ENCODE measurements around the gene UBR2.
"Not testable (repeated sequence)": the region's sequence is repeated elsewhere in the genome, so short reads cannot be mapped to it uniquely, and the experiment has no call there.

UBR2 gene

DNA sequence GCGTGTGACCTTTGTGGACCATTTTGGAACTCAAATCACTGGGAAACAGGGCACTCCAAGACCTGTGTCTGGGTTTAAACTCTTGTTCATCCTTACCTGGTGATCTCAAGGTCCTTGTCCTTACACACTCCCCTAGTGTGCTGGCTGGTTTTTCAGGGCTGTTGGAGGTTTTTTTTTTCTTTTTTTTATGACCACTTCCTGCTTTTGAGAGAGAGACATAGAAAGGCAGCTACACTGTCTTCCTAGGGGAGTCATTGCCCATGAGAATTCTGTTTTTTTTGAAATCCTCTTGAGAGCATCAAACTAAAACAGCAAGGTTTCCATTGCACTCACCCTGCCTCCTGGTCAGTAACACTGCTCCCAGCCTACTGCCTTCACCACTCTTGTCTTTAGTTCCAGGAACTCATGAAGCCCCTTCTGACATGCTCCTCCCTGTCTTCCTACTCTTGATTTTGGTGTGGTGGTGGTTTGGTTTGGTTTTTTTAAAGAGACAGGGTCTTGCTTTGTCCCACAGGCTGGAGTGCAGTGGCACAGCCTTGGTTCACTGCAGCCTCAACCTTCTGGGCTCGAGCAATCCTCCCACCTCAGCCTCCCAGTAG, 130.0 kb downstream of the UBR2 start:
- no peak for DNase-seq

DNA sequence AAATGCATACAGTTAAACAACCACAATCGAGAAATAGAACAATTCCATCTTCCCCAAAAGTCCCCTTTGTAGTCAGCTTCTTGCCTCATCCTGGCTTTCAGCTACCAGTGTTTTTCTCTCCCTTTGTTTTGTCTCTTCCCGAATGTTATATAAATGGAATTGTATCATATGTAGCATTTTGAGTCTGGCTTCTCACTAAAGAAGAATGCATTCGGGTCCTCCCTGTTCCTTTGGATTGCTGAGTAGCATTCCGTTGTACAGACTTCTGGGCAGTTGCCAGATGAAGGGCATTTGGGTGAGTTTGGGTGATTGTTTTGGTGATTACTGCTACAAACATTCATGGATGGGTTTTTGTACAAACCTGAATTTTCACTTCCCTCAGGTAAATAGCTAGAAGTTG, 130.8 kb downstream of the UBR2 start:
- DNase-seq = no peak

DNA sequence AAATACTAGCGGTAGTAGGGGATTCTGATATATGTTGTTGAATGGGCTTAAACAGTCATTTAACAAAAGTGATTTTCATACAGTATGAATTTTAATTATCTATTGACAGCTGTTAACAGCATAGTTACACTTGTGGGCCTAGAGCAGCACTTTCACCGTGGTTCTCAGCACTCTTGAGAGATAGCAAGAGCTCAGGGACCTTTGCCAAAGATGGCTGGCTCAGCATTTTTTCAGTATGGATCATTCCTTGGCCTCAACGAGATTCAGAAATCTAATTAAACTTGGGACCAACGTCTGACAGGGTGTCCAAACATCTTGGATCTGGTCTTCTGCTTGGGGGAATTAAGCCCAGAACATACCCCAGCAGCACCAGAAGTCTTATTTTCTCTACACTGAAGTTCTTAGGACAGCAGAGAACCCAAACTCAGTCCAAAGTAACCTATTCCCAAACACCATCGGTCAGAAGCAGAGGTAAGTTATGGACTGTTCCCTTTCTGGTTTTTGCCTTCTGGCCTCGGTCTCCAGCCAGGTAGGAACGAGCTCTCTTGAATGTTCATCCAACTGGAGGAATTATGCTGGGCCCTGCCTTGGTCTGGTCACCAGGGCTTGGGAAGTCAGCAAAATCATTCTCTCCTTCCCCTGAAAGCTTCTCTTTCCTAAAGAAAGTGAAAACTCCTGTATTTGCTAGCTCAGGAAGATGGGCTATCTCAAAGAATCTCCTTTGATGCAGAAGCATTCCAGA, 132.9 kb downstream of the UBR2 start:
- no peak for DNase-seq

DNA sequence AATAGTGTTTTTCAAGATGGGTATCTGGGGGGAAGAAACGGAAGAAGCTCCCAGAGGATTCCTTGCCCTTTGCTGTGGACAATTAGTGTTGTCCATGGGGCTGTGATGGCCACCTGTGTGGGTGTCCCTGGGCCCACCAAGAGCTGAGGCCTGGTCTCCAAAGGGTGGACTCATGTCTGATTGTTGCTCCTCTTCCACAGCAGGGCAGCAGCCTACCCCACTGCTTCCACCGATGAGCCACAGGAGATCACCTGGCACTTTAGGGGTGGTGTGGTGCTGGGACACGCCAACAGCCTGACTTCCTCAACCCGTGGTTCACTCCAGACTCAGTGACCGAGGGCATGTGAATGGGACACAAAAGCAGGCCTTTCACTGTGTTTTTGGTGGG, 133.4 kb downstream of the UBR2 start:
- no peak for DNase-seq

DNA sequence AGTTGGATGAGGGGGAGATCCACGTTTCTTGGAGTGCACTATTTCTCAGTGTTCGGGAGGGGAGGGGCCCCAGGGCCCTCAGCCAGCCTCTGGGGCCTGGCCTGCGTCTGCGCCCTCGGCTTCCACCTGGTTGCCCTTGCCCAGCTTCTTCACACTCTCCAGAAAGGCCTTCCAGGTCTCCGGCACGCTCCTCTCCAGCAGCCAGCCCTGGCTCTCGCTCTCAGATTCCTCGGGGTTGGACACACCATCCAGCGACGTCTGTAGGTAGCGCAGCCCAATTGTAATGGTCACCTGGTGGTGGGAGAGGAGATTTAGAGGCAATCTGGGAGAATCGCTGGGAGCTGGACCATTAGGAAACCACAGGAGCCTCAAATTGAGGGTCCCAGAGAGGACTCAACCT, 134.4 kb downstream of the UBR2 start:
- no peak for DNase-seq

DNA sequence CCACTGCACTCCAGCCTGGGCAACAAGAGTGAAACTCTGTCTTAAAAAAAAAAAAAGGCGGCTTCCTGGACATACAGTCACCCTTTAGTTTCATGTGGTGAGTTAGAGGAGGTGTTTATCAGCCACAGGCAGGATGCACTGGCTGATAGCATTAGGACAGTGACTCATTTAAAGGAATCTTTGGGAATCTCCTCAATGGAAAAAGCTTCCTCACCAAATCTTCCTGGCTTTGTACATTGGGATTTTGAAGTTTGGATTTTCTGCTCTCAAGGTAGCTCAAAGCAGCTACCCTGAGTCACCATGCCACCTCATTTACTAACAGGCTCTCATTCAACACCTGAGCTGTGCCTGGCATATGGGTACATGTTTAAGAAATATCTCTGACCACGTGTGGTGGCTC, 138.4 kb downstream of the UBR2 start:
- DNase-seq = no peak

DNA sequence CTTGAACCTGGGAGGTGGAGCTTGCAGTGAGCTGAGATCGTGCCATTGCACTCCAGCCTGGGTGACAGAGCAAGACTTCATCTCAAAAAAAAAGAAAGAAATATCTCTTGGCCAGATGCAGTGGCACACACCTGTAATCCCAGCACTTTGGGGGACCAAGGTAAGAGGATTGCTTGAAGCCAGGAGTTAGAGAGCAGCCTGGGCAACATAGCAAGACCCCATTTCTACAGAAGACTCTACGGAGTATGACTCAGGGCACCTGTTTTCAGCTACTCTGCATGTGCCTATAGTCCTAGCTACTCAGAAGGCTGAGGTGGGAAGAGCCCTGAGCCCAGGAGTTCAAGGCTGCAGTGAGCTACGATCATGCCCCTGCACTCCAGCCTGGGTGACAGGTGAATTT, 139.0 kb downstream of the UBR2 start:
- DNase-seq = not testable (repeated sequence)

DNA sequence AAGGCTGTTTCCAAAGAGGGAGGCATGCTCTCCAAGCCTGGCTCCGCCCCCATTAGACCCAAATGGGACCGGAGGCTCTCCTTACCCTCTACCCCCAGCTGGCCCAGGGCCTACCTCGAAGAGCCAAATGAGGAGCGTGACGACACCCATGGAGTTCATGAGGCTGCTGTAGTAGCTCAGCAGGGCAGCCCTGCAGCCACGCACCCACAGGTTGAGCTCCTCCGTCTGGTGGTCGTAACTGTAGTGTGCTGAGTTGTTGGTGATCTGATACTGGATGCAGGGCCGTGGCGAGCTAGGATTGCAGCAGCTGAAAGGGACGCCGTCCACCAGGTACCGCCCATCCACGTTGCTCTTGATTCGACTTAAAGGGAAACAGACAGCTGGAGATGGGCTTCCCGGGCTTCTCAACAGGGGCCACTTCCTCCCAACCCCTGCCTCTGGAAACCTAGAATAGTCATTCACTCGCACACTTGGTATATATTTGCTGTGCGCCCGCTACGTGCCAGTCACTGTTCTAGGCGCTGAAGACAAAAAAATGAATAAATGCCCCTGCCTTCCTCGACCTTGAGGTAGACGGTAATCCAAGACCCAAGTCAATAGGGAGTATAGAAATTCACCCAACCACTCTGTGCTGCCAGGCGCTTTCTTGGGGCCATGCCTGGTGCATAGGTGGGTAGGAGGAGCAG, 140.6 kb downstream of the UBR2 start:
- no peak for DNase-seq

DNA sequence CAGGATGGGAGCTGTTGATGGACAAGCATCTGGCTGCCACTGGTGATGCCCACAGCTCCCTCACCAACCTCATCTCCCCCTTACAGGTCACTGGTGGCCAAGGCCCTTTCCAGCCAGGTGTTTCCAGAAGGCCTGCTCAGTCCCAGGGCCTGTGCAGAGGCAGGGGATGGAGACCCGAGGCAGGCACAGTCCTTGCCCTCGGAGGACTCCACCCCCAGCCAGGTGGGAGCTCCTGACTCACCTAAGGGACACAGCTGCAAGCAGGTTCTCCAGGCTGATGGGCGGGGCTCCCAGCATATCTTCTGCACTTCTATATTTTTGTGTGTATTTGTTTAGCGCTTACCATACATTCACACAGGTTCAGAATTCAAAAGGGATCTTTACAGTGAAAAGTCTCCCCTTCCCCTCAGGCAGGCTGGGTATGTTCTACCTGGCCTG, 141.1 kb downstream of the UBR2 start:
- no peak for DNase-seq

DNA sequence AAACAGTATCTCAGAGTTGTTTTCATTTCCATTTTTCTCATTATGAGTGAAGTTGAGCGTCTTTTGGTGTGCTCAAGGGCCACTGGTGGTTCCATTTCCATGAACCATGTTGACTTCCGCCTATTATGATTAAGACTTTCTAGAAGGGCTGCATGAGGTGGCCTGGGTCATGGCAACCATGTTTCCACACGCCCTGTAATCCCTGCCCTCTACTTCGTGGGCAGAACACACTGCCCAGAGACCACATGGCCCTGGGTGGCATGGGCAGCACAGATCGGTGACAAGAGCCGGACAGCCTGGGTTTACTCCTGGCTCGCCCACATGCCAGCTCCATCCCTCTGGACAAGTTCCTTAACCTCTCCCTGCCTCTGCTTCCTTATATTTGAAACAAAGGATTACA, 143.8 kb downstream of the UBR2 start:
- no peak for DNase-seq

DNA sequence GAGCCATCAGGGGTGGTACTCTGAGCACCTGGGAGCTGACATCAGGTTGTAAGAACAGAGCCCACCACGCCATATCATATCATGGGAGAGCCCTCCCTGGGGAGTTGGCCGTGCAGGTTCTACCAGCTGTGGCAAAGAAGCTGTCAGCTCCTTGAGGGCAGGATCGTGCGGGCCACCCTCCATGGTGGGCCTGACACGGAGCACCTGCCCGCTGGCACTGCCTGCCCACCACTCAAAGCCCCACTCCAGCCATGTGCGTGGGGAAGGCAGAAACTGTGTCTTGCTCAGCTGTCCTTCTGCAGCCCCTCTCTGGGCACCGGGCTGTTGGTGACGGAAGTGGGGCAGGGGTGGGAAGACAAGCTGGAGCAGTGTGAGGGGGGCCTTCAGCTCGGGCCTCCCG, 144.3 kb downstream of the UBR2 start:
- DNase-seq = no peak

DNA sequence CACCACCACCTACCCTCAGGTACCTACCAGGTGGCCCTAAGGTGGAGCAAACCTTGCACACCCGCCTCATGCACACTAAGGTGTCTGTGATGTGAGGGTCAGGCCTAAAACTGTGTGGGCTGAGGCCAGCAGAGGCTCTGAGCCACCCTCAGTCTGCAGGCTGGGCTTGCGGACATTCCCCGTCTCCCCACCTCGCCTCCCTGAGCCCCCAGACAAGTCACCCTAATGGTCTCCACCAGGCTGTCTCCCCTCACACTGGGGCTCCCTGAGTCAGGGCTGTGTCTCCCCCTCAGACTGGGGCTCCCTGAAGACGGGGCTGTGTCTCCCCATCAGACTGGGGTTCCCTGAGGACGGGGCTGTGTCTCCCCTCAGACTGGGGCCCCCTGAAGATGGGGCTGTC, 146.0 kb downstream of the UBR2 start:
- no peak for DNase-seq

DNA sequence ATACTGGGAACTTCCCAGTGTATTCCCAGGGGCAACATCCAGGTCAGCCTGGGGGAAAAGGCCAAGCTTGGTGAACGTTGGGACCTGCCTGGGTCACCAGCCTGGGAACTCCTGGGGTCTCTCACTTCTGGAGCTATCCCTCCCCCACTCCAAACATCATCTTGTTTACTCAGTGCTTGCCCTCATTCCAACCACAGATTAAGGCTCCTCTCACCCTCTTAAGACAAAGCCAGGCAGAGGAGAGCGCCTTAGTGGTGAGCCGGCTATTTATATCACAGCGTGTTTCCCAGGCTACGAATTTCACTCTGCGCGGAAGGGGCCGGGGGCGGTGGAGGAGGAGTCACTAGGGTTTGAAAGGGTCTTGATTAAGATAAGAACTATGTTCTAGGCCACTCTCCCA, 146.5 kb downstream of the UBR2 start:
- DNase-seq = no peak

DNA sequence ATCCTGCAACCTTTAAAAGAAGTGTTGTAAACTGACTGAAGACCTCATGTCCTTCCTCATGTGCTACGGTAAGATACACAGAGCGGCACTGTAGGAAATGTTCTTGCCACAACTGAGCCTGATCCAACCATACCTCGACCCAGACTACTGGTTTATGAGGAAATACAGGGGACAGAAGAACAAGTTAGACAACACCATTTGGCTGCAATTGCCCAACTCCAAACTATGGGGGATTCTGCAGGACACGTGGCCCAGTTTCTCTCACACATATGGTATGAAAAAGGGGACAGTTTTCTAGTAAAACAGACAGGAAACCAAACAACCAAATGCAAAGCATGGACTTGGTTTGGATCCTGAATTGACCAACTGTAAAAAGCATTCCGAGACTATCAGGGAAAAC, 148.1 kb downstream of the UBR2 start:
- no peak for DNase-seq

DNA sequence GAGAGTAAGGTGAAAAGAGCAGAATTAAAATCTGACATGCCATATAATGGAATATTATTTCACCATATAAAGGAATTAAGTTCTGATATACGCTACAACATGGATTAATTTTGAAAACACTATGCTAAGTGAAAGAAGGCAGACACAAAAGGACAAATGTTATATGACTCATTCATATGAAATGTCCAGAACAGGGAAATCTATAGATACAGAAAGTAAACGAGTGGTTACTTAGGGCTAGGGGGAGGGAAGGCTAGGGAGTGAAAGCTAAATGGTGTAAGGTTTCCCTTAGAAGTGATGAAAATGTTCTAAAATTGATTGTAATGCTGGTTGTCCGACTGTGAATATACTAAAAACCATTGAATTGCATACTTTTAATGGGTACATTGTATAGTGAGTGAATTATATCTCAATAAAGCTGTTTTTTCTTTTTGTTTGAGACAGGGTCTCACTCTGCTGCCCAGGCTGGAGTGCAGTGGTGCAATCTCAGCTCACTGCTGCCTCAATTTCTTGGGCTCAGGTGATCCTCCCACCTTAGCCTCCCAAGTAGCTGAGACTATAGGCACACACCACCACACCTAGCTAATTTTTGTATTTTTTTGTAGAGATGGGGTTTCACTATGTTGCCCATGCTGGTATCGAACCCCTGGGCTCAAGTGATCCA, 150.4 kb downstream of the UBR2 start:
- no peak for DNase-seq

DNA sequence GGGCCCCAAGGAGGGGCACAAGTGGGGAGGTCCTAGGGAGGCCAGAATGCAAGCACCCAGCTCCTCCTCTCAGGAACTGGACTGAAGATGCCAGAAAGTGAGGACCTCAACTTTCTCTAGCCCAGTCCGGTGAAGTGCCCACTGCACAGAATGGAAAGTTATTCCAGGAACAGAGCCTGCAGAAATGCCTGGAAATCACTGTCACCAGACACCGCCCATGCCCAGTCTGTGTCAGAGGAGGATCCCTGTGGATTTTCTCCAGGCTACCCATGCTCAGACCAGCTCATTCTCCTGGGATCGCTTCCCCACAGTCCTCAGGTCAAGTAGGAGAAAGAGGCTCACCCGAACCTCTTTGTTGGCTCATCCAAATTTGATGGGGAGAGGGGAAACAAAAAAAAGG, 152.0 kb downstream of the UBR2 start:
- DNase-seq = no peak

DNA sequence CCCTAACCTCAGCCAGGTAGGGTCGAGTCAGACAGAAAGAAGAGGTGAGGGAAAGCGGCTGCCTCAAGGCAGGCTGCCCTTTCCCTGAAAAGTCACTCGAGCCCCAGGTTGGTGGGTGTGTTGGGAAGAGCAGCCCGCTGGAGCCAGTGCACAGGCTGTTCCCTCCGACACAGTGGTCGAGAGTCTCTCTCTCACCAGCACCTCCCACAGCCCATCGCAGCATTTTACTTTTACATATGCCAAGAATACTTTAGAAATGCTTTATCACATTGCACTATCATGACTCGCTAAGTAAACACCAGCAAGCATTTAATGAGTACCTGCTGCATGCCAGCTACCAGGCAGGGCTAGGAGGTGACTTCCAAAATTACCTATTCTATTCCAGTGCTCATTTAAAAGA, 156.9 kb downstream of the UBR2 start:
- DNase-seq = no peak

DNA sequence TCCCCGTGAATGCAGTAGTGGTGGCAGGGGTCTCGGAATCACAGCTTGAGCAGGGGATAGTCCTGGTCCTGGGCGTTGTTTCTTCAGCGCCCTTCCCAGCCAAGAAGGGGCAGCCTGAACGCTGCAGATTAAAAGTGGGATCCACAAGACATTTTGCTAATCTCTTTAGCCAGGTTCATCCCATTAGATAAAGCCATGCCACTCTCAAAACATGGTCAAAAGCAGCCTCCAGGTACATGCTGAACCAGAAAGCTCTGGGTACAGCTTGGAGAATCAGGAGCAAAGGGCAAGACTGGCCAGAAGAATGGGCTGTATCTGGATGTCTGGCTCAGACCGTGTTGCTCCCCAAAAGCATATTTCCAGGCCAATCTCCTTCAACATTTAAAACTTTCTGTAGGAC, 158.7 kb downstream of the UBR2 start, which contains the start of gene PRPH2:
Gene PRPH2, minus strand, starts transcription at position 101 of the 400 bp plus-strand sequence. CDS start 263 bp downstream, outside the sequence.
- DNase-seq = no peak

DNA sequence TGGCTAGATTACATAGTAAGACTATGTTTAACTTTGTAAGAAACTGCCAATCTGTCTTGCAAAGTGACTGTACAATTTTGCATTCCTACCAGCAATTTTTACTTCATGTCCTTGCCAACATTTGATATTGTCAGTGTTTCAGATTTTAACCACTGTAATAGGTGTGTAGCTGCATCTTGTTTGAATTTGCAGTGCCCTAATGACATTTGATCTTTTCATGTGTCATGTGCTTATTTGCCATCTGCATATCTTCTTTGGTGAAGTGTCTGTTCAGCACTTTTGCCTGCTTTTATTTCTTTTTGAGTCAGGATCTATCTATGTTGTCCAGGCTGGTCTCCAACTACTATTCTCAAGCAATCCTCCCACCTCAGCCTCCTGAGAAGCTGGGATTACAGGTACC, 161.0 kb downstream of the UBR2 start:
- no peak for DNase-seq

DNA sequence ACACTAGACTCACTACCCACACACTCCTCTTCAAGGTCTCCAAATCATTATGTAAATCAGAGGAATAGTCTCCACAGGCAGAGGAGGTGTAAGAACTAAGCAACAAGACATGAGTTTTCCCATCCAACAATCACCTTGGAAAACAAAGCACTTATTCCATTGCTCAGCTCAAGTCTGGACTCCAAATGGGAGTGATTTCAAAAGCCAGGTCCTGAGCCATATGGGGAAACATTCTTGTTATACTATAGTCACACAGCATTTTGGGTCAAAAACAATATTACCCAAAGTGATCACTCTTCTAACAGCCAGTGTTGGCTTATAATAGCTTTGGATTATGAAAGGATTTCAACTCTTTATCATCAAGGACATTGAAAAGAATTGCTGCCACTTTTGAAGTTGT, 162.2 kb downstream of the UBR2 start:
- no peak for DNase-seq

DNA sequence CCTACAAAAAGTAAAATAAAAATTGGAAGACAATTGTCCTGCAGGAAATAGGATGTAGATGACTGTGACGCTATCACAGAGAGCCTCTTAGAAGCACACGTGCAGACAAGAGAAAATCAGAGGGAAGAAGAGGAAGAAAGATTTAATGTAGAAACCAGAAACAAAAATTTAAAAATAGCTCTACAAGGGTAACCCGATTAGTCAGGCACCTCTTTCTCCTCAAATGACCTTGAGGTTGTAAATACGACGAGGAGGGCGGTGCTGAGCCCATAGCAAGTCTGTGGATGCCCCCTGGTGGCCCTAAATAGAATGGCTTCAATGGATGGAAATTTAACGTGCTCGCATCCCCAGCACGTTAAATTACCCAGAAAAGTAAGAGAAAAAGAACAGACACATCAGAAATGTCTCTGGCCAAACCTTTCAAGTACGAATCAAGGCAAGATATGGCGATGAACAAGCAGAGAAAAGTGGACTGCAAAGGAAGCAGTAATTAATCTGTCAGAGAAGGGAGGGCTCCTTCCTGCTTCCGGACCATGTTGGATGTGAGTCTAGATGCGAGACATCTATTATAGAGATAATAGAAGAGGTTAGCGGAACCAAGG, 162.8 kb downstream of the UBR2 start:
- peak; percentile 63 to 71 for DNase-seq

DNA sequence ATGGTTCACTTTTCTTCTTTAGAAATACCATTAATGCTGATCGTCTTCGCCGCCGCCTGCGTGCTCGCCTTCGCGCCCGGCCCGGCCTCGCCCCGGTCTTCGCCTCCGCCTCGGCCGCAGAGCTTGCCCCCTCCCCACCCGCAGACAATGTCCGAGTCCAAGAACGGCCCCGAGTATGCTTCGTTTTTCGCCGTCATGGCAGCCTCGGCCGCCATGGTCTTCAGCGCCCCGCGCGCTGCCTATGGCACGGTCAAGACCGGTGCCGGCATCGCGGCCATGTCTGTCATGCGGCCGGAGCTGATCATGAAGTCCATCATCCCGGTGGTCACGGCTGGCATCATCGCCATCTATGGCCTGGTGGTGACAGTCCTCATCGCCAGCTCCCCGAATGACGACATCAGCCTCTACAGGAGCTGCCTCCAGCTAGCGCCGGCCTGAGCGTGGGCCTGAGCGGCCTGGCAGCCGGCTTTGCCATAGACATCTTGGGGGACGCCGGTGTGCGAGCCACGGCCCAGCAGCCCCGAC, 163.3 kb downstream of the UBR2 start:
- no peak for DNase-seq

DNA sequence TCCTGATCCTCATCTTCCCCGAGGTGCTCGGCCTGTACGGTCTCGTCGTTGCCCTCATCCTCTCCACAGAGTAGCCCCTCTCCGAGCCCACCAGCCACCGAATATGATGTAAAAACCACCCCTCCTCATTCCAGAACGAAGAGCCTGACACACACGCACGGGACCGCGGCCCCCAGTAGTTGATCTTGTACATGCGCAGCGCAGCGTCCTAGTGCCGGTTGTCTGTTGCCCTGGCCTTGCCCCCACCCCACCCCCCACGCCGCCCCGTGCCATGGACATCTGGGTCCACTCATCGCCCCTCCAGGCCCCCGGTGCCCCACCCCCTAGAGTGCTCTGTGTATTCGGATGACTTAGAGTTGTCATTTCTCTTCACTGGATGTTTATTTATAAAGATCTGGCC, 163.8 kb downstream of the UBR2 start:
- no peak for DNase-seq

All from activated CD4-positive, alpha-beta T cell treated with anti-CD3 and anti-CD28 coated beads, Interleukin-2, amount 50 U/mL, for 4 hours (primary cell).